Kidney epithelial cell (primary cell): Measurements from ENCODE around the gene RNASE8. TPM values are rescaled to one million over a fixed set of nuclear protein-coding genes. Genes with fewer than 3 reads are reported as not detected.

ENCODE experiments used
- DNase-seq: peaks from one replicate; pipeline ENCODE4 v3.0.0-alpha.2; 2010; ENCODE audit warnings: low read depth
- H3K27me3 ChIP-seq: 2 replicates; pipeline ENCODE4 v1.6.0; 2011; ENCODE audit warnings: low read length; ENCODE audit not compliant: control insufficient read depth, insufficient read depth
- H3K36me3 ChIP-seq: 2 replicates; pipeline ENCODE4 v1.5.1; 2011; ENCODE audit warnings: low read length; ENCODE audit not compliant: control insufficient read depth, insufficient read depth
- H3K4me3 ChIP-seq: 2 replicates; pipeline ENCODE4 v1.5.1; 2011; ENCODE audit warnings: low read depth, mild to moderate bottlenecking, control low read depth, low read length
- total RNA-seq: library from RNA; depleted of rRNA; stranded (reverse); fragments of >200 nt; gene quantifications from 2 replicates; pipeline ENCODE4 v1.2.3, GENCODE V29; 2015
- TF ChIP-seq, protein P1 (sequence below): IDR thresholded peaks from 2 replicates; pipeline ENCODE4 v1.5.1; 2011; ENCODE audit warnings: mild to moderate bottlenecking, moderate library complexity, low read length, control low read depth, inconsistent platforms; ENCODE audit not compliant: insufficient read depth, poor library complexity, severe bottlenecking

The RNASE8 gene
- total RNA-seq, 1 donor from 2014 or later = not detected

DNA sequence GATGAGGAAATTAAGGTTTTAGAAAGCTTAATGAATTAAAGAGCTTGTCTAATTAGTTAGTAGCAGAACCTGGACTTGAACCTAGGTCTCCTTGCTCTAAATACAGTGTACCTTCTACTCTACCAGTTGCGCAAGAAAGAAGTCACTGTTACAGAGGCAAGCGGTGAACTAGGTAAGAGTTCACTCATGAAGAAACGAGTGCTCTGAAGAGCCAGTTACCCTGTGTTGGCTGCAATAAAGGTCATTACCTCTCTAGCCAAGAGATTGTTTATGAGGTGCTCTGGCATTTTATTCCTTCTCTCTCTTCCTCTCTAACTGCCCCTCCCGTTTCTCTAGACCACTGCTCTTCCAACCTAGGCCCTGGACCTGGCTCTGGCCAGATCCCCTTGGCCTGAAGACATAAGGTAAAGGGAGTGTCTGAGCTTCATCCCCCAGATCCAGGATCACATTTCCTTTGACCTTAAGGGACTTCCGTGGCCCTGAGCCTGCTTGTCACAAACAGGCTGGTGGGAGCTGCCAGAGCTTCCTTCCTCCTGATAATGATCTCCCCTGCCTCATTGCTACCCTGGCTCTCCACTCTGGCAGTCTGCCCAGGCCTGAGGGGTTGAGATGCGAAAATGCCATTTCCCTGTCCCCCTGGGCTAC lies 13.5 kb upstream of the RNASE8 start:
- Histone ChIP-seq H3K36me3 (no peaks in the 10 kb centered on the region), H3K4me3 (no peak overlapping the region), H3K27me3 (peaks cover 4% of the 10 kb centered on the region)
- TF ChIP-seq, protein P1, sequence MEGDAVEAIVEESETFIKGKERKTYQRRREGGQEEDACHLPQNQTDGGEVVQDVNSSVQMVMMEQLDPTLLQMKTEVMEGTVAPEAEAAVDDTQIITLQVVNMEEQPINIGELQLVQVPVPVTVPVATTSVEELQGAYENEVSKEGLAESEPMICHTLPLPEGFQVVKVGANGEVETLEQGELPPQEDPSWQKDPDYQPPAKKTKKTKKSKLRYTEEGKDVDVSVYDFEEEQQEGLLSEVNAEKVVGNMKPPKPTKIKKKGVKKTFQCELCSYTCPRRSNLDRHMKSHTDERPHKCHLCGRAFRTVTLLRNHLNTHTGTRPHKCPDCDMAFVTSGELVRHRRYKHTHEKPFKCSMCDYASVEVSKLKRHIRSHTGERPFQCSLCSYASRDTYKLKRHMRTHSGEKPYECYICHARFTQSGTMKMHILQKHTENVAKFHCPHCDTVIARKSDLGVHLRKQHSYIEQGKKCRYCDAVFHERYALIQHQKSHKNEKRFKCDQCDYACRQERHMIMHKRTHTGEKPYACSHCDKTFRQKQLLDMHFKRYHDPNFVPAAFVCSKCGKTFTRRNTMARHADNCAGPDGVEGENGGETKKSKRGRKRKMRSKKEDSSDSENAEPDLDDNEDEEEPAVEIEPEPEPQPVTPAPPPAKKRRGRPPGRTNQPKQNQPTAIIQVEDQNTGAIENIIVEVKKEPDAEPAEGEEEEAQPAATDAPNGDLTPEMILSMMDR = no peak
- DNase-seq = no peak

DNA sequence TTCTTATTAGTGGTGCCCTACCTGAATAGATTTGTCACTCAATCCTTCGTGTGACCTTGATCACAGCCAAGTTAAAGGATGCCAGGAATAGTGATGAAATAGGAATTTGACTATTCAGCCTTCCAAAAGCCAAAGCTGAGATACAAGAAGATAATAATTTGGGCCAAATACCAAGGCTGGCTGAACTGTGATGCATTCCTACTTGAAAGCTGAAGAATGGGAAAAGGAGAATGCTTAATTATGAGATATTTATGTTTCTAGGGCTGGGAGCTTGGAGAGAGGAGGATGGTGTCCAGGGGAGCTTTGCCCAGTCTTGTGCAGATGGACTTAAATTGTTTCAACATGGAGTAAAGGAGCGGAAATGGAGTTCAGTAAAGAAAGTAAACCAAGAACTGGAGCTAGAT lies 10.2 kb upstream of the RNASE8 start:
- H3K36me3 ChIP-seq = no peaks in the 10 kb centered on the region
- TF ChIP-seq, protein P1 = no peak
- no peak for DNase-seq
- no peak overlapping the region for H3K4me3 ChIP-seq
- peaks cover 4% of the 10 kb centered on the region for H3K27me3 ChIP-seq

DNA sequence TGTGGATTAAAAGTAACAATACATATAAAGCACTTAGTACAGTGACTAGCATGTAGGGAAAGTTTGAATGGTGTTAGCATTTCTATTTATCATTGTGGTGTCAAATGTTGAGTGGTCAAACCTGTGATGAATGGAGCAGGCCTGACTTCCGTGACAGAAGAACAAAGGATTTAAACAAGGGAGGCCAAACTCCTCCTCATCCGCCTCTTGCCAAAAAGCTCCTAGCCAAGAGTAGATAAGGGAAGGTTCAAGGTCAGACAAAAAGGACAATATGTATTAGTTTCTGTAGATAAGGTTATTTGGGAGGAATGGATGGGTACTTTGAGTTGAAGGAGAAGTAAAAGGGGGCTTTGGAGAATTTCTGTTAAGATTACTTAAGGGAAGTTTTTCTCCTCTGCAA lies 9.0 kb upstream of the RNASE8 start:
- DNase-seq = no peak
- TF ChIP-seq, protein P1 = no peak
- no peak overlapping the region for H3K4me3 ChIP-seq
- no peaks in the 10 kb centered on the region for H3K36me3 ChIP-seq
- no peaks in the 10 kb centered on the region for H3K27me3 ChIP-seq

DNA sequence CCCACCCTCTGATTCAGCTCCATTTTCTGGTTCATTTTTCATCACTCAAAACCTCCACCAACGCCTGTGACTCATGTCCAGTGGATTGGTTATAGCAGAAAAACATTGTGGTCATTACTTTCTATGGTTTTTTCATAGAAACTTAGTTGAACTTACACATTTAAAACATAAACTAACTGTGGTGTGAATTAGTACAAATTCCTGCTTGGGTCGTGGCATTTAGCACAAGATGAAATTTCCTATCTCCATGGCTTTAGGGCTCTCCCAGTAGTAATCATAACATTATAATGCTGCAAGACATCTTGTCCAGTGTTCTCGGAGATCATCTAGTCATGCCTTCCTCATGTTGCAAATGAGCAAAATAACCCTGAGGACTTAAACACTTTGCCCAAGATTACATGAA lies 8.3 kb upstream of the RNASE8 start:
- no peak for DNase-seq
- TF ChIP-seq, protein P1 = no peak
- no peak overlapping the region for H3K4me3 ChIP-seq
- no peaks in the 10 kb centered on the region for H3K36me3 ChIP-seq
- no peaks in the 10 kb centered on the region for H3K27me3 ChIP-seq

GRCh38 chr14:21050597-21050996 lies 7.0 kb upstream of the RNASE8 start:
- TF ChIP-seq, protein P1 = no peak
- no peaks in the 10 kb centered on the region for H3K27me3 ChIP-seq
- no peaks in the 10 kb centered on the region for H3K36me3 ChIP-seq
- no peak overlapping the region for H3K4me3 ChIP-seq
- no peak for DNase-seq
